D721Med (cell line): Measurements from ENCODE around the gene TTLL5.

Experiments used
- DNase-seq: peaks from one replicate; pipeline ENCODE4 v3.0.0; 2011; ENCODE audit warnings: low spot score; ENCODE audit not compliant: insufficient read length
- FAIRE-seq: peaks from 2 replicates; lab custom pipeline; 2011; peaks lifted over from hg19 to GRCh38; lab: Jason Lieb, UNC
- TF ChIP-seq, protein P1 (sequence below): IDR thresholded peaks from 2 replicates; pipeline ENCODE4 v1.5.1; 2012; ENCODE audit warnings: mild to moderate bottlenecking, control low read depth; ENCODE audit not compliant: insufficient read depth; ENCODE audit errors: missing control alignments

TTLL5 gene

DNA sequence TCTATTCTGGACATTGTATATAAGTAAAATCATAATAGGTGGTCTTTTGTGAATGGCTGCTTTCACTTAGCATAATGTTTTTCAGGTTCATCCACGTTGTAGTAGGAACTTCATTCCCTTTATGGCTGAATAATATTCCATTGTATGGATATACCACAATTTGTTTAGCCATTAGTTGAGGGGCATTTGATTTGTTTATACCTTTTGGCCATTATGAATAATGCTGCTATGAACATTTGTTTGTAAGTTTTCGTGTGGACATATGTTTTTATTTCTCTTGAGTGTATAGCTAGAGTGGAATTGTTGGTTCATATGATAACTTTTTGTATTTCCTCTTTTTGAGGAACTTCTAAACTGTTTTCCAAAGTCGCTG, 123.3 kb downstream of the TTLL5 start:
- no peak for DNase-seq
- no peak for FAIRE-seq
- TF ChIP-seq, protein P1, sequence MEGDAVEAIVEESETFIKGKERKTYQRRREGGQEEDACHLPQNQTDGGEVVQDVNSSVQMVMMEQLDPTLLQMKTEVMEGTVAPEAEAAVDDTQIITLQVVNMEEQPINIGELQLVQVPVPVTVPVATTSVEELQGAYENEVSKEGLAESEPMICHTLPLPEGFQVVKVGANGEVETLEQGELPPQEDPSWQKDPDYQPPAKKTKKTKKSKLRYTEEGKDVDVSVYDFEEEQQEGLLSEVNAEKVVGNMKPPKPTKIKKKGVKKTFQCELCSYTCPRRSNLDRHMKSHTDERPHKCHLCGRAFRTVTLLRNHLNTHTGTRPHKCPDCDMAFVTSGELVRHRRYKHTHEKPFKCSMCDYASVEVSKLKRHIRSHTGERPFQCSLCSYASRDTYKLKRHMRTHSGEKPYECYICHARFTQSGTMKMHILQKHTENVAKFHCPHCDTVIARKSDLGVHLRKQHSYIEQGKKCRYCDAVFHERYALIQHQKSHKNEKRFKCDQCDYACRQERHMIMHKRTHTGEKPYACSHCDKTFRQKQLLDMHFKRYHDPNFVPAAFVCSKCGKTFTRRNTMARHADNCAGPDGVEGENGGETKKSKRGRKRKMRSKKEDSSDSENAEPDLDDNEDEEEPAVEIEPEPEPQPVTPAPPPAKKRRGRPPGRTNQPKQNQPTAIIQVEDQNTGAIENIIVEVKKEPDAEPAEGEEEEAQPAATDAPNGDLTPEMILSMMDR: no peak

DNA sequence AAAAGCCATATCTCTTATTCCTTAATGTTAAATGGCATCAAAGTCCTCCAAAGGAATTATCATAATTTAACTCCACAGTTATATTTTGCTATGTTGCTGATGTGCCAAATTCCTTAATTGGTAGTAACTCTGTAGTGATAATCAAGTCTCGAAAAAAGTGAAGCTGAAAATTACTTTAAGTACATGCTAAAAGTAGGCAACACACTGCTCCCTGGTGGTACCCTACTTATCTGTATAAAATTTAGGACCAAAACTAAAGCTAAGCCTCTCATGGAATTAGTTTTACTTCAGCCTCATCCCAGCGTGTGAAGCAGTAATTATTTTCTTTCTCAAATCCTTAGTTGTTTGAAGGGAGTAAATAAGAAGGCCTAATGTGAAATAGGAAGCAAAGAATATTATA, 132.8 kb downstream of the TTLL5 start:
- FAIRE-seq (no peak), DNase-seq (no peak)
- TF ChIP-seq, protein P1: peak; percentile 48

DNA sequence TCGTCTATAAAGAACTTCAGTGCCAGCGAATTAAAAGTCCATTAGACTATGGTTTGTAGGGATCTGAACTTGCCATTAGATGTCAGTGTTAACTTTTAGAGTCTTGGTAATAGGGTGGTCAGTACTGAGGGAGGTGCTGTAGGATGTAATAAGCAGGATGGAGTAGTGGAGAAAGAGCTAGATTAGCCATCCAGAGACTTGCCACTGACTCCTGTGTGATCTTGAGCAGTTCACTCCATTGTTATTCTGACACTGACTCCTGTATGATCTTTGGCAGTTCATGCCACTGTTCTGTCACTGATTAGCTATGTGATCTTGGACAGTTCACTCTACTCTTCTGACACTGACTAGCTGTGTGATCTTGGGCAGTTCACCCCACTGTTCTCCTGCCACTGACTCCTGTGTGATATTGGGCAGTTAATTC, 133.6 kb downstream of the TTLL5 start:
- DNase-seq: no peak
- peak; percentile 6 for FAIRE-seq
- TF ChIP-seq, protein P1: peak; percentile 28

GRCh38 chr14:75800792-75801191, 139.7 kb downstream of the TTLL5 start:
- DNase-seq (no peak), FAIRE-seq (no peak)
- TF ChIP-seq, protein P1: no peak

DNA sequence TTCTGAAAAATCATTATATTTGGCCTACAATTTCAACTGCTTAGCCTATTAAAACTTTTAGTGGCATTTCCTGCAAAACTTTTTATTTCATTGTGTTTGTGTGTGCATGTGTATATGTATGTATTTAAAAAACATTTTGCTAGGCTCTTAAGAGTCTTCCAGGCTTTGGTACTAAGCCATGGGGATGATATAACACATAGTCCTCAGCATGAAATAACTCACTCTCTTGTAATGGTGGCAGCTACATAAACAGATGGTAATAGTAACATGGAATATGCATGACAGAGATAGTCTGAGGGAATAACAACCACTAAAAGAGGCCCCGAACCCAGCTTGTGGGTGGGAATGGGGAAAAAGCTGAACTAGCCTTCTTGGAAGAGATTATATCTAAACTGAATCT, 141.4 kb downstream of the TTLL5 start:
- FAIRE-seq (no peak), DNase-seq (no peak)
- TF ChIP-seq, protein P1: no peak

- FAIRE-seq: no peak
- TF ChIP-seq, protein P1: no peak
- no peak for DNase-seq
Observed at GRCh38 chr14:75803765-75804164, 142.7 kb downstream of the TTLL5 start.

GRCh38 chr14:75804570-75805275, 143.7 kb downstream of the TTLL5 start:
- no peak for DNase-seq
- TF ChIP-seq, protein P1: no peak
- FAIRE-seq: no peak
